22Rv1 (cell line): ENCODE measurements around the gene CERS5.

Experiments
- H3K27ac ChIP-seq: fragments of 450-650 bp; 2 replicates; pipeline ENCODE4 v1.5.1; 2017
- ZFX ChIP-seq: fragments of 450-650 bp; IDR thresholded peaks from 2 replicates; pipeline ENCODE4 v1.6.1; 2017; ENCODE audit warnings: antibody characterized with exemption, borderline replicate concordance
- TF ChIP-seq, protein P1 (sequence below): fragments of 450-650 bp; IDR thresholded peaks from 2 replicates; pipeline ENCODE4 v1.5.1; 2017; ENCODE audit warnings: mild to moderate bottlenecking

The CERS5 gene

DNA sequence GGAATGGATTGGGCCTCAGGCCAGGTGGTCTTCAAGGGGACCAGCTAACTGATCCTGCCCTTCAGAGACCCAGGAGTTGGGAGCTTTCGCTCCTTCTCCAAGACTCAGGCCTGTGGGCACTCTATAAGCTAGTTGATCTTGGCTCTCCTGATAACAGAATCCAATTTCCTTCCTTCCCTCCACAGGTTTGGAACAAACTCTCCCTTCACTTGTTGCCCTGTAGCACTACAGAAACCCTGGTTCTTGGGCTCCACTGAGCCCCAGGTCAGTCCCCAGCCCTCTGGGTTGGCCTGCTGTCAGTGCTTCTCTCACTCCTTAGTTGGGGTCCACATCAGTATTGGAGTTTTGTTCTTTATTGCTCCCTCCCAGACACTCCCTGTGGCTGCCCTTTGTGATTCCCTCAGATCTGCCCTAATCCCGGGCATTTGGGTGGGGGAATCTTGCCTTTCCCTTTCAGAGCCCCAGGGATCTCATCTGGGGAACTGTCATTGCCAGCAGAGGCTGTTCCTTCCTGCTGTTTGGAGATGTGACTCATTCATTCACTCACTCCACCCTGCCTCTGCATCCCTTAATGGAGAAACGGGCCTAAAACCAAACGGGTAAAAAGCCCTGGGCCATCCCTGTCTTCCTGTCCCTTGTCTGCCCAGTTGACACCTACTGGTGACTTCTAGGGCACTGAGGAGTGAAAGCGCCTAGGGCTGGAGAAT, 67.7 kb downstream of the CERS5 start:
- H3K27ac ChIP-seq, result no peak overlapping the region
- TF ChIP-seq, protein P1, sequence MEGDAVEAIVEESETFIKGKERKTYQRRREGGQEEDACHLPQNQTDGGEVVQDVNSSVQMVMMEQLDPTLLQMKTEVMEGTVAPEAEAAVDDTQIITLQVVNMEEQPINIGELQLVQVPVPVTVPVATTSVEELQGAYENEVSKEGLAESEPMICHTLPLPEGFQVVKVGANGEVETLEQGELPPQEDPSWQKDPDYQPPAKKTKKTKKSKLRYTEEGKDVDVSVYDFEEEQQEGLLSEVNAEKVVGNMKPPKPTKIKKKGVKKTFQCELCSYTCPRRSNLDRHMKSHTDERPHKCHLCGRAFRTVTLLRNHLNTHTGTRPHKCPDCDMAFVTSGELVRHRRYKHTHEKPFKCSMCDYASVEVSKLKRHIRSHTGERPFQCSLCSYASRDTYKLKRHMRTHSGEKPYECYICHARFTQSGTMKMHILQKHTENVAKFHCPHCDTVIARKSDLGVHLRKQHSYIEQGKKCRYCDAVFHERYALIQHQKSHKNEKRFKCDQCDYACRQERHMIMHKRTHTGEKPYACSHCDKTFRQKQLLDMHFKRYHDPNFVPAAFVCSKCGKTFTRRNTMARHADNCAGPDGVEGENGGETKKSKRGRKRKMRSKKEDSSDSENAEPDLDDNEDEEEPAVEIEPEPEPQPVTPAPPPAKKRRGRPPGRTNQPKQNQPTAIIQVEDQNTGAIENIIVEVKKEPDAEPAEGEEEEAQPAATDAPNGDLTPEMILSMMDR, result no peak
- TF ChIP-seq ZFX, result no peak

DNA sequence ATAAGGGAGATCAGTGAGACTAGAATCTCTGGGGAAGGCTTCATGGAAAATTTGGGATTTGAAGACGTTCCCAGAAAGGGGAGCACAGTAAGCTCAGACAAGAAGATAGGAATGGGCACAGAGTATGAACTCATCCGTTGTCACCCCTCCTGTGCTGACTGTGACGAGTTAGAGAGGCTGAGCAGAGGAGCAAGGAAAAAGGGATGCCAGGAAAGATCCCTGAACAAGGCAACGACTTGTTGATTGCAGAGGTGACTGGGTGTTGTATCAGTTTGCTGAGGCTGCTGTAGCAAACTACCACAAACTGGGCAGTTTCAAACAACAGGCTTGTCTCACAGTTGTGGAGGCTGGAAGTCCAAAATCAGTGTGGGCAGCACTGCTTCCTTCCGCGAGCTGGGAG, 69.2 kb downstream of the CERS5 start:
- TF ChIP-seq ZFX, result no peak
- no peak overlapping the region for H3K27ac ChIP-seq

DNA sequence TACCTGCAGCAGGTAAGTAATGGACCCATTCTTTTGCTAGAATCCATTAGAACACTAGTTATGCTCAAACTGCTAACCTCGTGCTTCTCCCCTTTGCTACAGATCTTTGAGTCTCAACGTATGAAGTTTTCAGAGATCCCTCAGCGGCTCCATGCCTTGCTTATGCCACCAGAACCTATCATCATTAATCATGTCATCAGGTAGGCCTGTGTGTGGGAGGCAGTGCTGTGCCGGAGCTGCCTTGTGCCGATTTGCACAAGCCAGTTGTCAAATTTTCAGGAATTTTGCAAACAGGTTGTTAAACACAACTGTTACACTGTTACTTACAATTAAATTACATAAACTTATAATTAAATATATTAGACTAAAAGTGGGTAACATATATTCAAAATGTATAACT, 76.8 kb downstream of the CERS5 start:
- no peak overlapping the region for H3K27ac ChIP-seq
- TF ChIP-seq ZFX, result no peak
- TF ChIP-seq, protein P1, result no peak

DNA sequence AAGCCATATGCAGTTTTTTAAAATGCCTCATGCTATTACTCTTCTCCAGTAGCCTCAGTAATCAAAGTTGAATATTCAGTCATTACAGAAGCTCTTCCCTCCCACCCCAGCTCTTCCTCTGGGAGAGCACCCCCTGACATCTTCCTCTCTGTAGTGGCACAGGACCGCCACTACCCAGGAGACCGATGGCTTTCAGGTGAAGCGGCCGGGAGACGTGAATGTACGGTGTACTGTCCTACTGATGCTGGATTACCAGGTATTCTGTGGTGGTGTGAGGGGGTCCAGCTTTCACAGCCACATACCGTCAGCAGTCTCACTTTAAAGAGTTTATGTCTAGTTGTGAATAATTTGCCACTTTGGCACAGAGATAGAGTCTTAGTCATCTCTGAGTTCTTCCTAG, 77.4 kb downstream of the CERS5 start:
- H3K27ac ChIP-seq, result no peak overlapping the region
- TF ChIP-seq ZFX, result no peak
- TF ChIP-seq, protein P1, result no peak

DNA sequence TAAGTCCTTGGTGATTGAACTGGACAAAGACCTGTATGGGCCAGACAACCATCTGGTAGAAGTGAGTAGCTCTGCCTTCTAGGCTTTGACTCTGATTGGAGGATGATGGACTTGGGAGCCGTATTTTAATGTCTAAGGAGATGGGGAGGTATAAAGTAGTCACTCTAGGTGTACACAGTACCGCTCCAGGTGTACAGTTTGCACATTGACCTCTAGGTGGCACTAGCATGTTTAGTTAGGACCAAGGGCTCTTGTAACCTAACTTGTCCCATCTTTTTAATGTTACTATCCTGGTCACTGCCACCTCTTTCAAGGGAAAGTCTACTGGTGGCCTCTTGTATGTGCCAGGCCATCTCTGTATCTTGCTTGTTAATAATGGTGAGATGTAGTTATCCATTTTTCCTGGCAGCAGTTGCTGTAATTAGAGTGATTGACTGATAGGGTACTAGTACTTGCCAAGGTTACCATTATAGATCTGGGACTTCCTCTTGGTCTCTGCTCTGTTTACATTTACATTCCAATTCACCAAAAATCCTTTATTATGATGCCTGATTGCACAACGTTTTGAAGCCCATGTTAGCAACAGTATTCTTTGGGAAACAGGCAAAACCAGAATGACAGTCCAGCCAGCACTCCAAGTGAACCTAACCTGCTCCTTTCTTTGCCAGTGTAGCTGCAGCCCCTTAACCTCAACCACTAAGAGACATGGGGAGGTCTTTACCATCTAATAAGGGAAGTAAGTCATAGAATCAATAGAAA, 78.4 kb downstream of the CERS5 start:
- H3K27ac ChIP-seq, result no peak overlapping the region
- TF ChIP-seq, protein P1, result peak; percentile 98
- TF ChIP-seq ZFX, result no peak

DNA sequence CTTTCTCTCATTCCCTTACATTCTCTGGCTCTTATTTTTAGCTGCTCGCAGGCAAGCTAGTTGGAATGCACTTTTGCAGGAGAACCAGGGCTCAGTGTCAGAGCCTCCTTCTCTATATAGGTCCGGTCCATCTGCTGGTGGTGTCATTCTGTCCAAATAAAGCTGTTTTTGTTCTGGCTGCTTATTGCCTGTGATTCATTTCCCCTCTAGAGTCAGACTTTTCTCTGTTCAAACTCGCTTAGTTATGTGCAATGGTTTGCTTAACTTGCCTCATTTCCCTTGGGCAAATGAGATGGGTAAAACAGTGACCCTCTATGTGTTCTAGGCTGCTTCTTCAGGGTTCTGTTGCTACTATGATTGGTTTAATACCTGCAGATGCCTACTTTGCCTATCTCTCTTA, 79.2 kb downstream of the CERS5 start:
- TF ChIP-seq, protein P1, result no peak
- TF ChIP-seq ZFX, result no peak
- no peak overlapping the region for H3K27ac ChIP-seq

DNA sequence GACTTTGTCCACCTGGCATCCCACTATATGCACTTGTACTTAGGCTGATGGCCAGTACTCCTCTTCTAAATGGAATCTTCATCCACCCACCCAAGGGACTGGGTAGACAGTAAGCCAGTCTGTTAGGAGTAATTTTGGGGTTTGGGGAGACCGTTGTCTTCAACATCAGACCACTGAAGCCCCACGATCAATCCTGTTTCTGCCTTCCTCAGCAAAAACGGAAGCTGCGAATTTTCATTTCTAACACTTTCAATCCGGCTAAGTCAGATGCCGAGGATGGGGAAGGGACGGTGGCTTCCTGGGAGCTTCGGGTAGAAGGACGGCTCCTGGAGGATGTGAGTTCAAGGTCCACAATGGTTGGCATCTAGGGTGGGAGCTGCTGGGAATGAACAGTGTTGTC, 80.0 kb downstream of the CERS5 start:
- TF ChIP-seq, protein P1, result no peak
- no peak for TF ChIP-seq ZFX
- no peak overlapping the region for H3K27ac ChIP-seq
